ENCODE data around the gene LRRC3B.

LRRC3B gene

DNA sequence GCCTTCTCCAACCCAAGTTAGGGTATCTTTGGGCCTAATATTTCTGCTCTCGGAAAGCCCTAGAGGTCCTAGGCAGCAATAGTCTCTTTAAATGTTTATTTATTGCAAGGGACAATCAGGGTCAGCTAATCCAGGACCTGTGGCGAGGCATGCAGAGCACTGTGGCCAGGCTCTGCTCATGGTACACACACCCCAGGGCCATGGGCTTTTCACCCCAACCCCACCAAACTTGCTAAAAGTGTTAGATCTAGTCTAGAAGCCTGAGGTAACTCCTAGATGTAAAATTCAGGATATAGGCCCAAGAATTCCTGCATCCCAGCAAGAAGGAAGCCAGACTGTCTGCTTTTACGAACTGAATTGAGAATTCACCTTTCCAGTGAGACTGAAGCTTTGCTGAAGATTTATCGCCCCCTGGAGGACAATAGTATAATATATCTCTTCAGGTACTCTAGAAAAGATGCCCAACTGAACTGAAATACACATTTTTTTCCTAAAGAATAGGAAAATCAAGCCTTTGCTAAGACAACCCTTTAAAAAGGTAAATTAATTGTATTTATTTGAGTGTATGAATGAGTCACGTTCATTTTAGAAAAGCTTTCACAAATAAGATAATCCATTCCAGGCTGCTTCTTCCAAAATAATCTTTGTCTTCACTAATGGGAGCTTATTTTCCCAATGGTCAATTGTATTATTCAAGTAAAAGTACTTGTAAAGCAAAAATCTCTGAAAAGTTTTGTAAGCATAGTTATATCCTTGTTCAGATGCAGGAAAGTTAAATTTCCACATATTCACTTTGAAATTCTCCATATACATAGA, 89.8 kb downstream of the LRRC3B start:
- Histone ChIP-seq H3K9me3 (no peaks in the 10 kb centered on the region), H3K36me3 (no peaks in the 10 kb centered on the region), H3K27ac (no peak overlapping the region), H3K27me3 (no peaks in the 10 kb centered on the region), H3K4me1 (no peaks in the 10 kb centered on the region), H3K4me3 (no peak overlapping the region)
- DNase-seq, result no peak
- intact Hi-C loops (cut with DNase I; ENCODE audit: low total_unique reads), result no loop called here
- TF ChIP-seq, protein P1, sequence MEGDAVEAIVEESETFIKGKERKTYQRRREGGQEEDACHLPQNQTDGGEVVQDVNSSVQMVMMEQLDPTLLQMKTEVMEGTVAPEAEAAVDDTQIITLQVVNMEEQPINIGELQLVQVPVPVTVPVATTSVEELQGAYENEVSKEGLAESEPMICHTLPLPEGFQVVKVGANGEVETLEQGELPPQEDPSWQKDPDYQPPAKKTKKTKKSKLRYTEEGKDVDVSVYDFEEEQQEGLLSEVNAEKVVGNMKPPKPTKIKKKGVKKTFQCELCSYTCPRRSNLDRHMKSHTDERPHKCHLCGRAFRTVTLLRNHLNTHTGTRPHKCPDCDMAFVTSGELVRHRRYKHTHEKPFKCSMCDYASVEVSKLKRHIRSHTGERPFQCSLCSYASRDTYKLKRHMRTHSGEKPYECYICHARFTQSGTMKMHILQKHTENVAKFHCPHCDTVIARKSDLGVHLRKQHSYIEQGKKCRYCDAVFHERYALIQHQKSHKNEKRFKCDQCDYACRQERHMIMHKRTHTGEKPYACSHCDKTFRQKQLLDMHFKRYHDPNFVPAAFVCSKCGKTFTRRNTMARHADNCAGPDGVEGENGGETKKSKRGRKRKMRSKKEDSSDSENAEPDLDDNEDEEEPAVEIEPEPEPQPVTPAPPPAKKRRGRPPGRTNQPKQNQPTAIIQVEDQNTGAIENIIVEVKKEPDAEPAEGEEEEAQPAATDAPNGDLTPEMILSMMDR (IDR thresholded peaks at IDR 0.05), result peak; percentile 43 to 55

GRCh38 chr3:26713091-26713490, 90.5 kb downstream of the LRRC3B start:
- H3K4me1 ChIP-seq, result no peaks in the 10 kb centered on the region
- H3K27ac ChIP-seq, result no peak overlapping the region
- intact Hi-C loops (cut with DNase I; ENCODE audit: low total_unique reads), result no loop called here
- H3K36me3 ChIP-seq, result no peaks in the 10 kb centered on the region
- no peak overlapping the region for H3K4me3 ChIP-seq
- no peaks in the 10 kb centered on the region for H3K27me3 ChIP-seq
- TF ChIP-seq, protein P1 (IDR thresholded peaks at IDR 0.05), result no peak
- H3K9me3 ChIP-seq, result no peaks in the 10 kb centered on the region
- DNase-seq, result no peak

- no peak overlapping the region for H3K27ac ChIP-seq
- TF ChIP-seq, protein P1 (IDR thresholded peaks at IDR 0.05), result no peak
- no peaks in the 10 kb centered on the region for H3K9me3 ChIP-seq
- no peaks in the 10 kb centered on the region for H3K36me3 ChIP-seq
- intact Hi-C loops (cut with DNase I; ENCODE audit: low total_unique reads), result no loop called here
- no peak for DNase-seq
- no peaks in the 10 kb centered on the region for H3K27me3 ChIP-seq
- H3K4me3 ChIP-seq, result no peak overlapping the region
- no peaks in the 10 kb centered on the region for H3K4me1 ChIP-seq
Measured at GRCh38 chr3:26714485-26714884, 91.9 kb downstream of the LRRC3B start.

DNA sequence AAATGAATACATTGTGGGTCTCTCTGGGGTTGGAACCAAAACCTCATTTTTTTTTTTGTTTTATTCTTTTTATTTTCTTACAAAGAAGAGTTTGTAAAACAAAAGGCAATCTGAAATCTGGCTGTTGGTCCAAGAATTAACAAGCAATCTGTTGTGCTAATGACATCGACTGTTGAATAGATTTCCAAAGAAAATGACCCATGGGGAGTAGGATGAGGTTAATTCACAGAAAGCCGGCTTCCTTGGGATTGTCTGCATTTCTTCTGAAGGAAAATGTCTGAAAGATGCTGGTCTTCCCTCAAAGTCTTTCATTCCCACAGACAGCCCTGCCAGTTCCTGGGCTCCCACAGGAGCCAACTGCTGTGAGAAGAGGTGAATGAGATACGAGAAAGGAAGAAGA, 92.9 kb downstream of the LRRC3B start:
- intact Hi-C loops (cut with DNase I; ENCODE audit: low total_unique reads), result no loop called here
- DNase-seq, result no peak
- TF ChIP-seq, protein P1 (IDR thresholded peaks at IDR 0.05), result no peak

DNA sequence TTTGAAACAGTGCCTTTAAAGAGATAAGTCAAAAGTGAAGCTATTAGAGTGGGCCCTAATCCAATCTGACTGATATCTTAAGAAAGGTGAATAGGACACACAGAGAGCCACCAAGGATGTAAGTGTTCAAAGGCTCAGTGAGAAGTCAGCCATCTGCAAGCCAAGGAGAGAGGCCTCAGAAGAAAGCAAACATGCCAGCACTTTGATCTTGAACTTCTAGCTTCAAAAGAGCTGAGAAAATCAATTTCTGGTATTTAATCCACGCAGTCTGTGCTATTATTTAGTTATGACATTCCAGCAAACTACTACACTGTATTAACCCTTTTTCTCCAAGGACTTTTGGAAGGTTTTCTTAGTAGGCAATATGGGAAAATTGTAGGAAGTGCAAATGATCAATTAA, 95.7 kb downstream of the LRRC3B start:
- Histone ChIP-seq H3K4me1 (no peaks in the 10 kb centered on the region), H3K36me3 (no peaks in the 10 kb centered on the region), H3K4me3 (no peak overlapping the region), H3K9me3 (no peaks in the 10 kb centered on the region), H3K27me3 (no peaks in the 10 kb centered on the region), H3K27ac (no peak overlapping the region)
- TF ChIP-seq, protein P1 (IDR thresholded peaks at IDR 0.05), result no peak
- DNase-seq, result no peak
- intact Hi-C loops (cut with DNase I; ENCODE audit: low total_unique reads), result no loop called here

More for the DNA sequence above, 92.9 kb downstream of the LRRC3B start:
- H3K36me3 ChIP-seq, result no peaks in the 10 kb centered on the region
- H3K9me3 ChIP-seq, result no peaks in the 10 kb centered on the region
- no peaks in the 10 kb centered on the region for H3K27me3 ChIP-seq
- H3K4me3 ChIP-seq, result no peak overlapping the region
- no peak overlapping the region for H3K27ac ChIP-seq
- no peaks in the 10 kb centered on the region for H3K4me1 ChIP-seq

Measured in tibial artery (tissue), 4 donors.